Lung (tissue), 12 donors: Measurements from ENCODE around the gene XPR1. TPM values are rescaled to one million over a fixed set of nuclear protein-coding genes. Genes with fewer than 3 reads are reported as not detected.
A peak's percentile ranks its signal among the peaks of the same experiment; 100 is the strongest.

ENCODE experiments used
- ATAC-seq: fragments of 200-7000 bp; cut with Tn5 transposase; one replicate; pipeline ENCODE4 v1.9.1; 2020; ENCODE audit warnings: moderate number of reproducible peaks; ENCODE audit not compliant: insufficient read depth, low FRiP score
- DNase-seq, 3 donors: peaks; one replicate each; pipeline ENCODE4 v3.0.0-alpha.2; 2013 to 2017
- H3K27ac ChIP-seq, 2 donors: one replicate each; pipeline ENCODE4 v1.5.1; 2013; ENCODE audit warnings: mild to moderate bottlenecking in 2 of 2, moderate library complexity in 2 of 2, control low read depth in 1 of 2, inconsistent platforms in 1 of 2, low read depth in 1 of 2, low read length in 1 of 2
- H3K27me3 ChIP-seq, 3 donors: one replicate each; pipeline ENCODE4 v1.5.1; 2013; ENCODE audit warnings: low read length in 2 of 3; ENCODE audit not compliant: control insufficient read depth in 3 of 3, insufficient read depth in 3 of 3
- H3K36me3 ChIP-seq, 4 donors: one replicate each; pipeline ENCODE4 v1.5.1; 2013; ENCODE audit warnings: low read length in 4 of 4, mild to moderate bottlenecking in 1 of 4, moderate library complexity in 1 of 4; ENCODE audit not compliant: control insufficient read depth in 4 of 4, insufficient read depth in 4 of 4
- H3K4me1 ChIP-seq, 5 donors: one replicate each; pipeline ENCODE4 v1.5.1; 2013; ENCODE audit warnings: low read length in 5 of 5, mild to moderate bottlenecking in 2 of 5, moderate library complexity in 1 of 5; ENCODE audit not compliant: control insufficient read depth in 5 of 5, insufficient read depth in 5 of 5
- H3K4me3 ChIP-seq: one replicate; pipeline ENCODE4 v1.5.1; 2013; ENCODE audit warnings: mild to moderate bottlenecking, control low read depth, moderate library complexity
- H3K9ac ChIP-seq, 2 donors: one replicate each; pipeline ENCODE4 v1.5.1; 2013; ENCODE audit warnings: low read length in 2 of 2, control low read depth in 1 of 2; ENCODE audit not compliant: insufficient read depth in 1 of 2
- H3K9me3 ChIP-seq, 4 donors: one replicate each; pipeline ENCODE4 v1.5.1; 2013; ENCODE audit warnings: low read length in 3 of 4, mild to moderate bottlenecking in 1 of 4, moderate library complexity in 1 of 4; ENCODE audit not compliant: control insufficient read depth in 4 of 4, insufficient read depth in 3 of 4
- CTCF ChIP-seq: IDR thresholded peaks from 2 replicates; pipeline ENCODE4 v1.5.1; 2012; ENCODE audit warnings: mild to moderate bottlenecking; ENCODE audit errors: control extremely low read depth, extremely low read depth
- WGBS, 2 donors: extraction: QIAGEN DNeasy Blood & Tissue Kit; methylation state at CpG; one replicate each; pipeline ENCODE4 v1.1.7; 2013; 5-methylcytosine and 5-hydroxymethylcytosine counted together
- polyA plus RNA-seq, 2 donors: library from polyadenylated mRNA; stranded (reverse); fragments of 200-250 nt; gene quantifications; one replicate each; pipeline ENCODE4 v1.2.1, GENCODE V29; 2013
- total RNA-seq, 2 donors: library from RNA; depleted of rRNA in 1 of 2; stranded (reverse); fragments of >200 nt in 1 of 2; gene quantifications; one replicate each; pipeline ENCODE4 v1.2.1, GENCODE V29; 2014 to 2021
- donor health status: control.
- donor health status: control.
- donor health status: Bipolar disorder and iron deficiency.
- donor health status: healthy.
- donor health status: DM: yes; HTN: yes; CAD: no.

XPR1 gene
- total and polyA plus RNA-seq, 4 donors, result 7.4 to 44.0 (median 21.9) TPM

GRCh38 chr1:180929389-180929788 is 297.6 kb downstream of the XPR1 start:
- WGBS, 2 donors, result 89 to 90% methylated on average over 3 of the region's 3 CpGs
- H3K4me1 ChIP-seq, result peaks cover 3 to 64% (median 44%) of the 10 kb centered on the region in 5 donors
- no peak for DNase-seq

GRCh38 chr1:180930687-180931086 is 298.9 kb downstream of the XPR1 start:
- 97 to 99% methylated on average over 5 of the region's 5 CpGs for WGBS, 2 donors
- H3K4me3 ChIP-seq, result no peak overlapping the region
- H3K9me3 ChIP-seq, result peaks cover 0 to 3% (median 0%) of the 10 kb centered on the region in 4 donors
- no peak overlapping the region for H3K9ac ChIP-seq
- peaks cover 0 to 24% (median 13%) of the 10 kb centered on the region in 4 donors for H3K36me3 ChIP-seq
- H3K27ac ChIP-seq, result no peak overlapping the region
- no peak for ATAC-seq
- H3K4me1 ChIP-seq, result peaks cover 3 to 55% (median 35%) of the 10 kb centered on the region in 5 donors
- no peak for TF ChIP-seq CTCF
- H3K27me3 ChIP-seq, result no peaks in the 10 kb centered on the region
- no peak for DNase-seq

More at GRCh38 chr1:180929389-180929788, 297.6 kb downstream of the XPR1 start:
- ATAC-seq, result no peak
- Histone ChIP-seq H3K4me3 (no peak overlapping the region), H3K27me3 (no peaks in the 10 kb centered on the region), H3K9ac (peak overlapping the region in 1 of 2 donors; percentile 30), H3K27ac (no peak overlapping the region), H3K36me3 (peaks cover 0 to 24% (median 12%) of the 10 kb centered on the region in 4 donors), H3K9me3 (no peaks in the 10 kb centered on the region)
- TF ChIP-seq CTCF, result no peak

GRCh38 chr1:180931529-180931928 is 299.7 kb downstream of the XPR1 start:
- DNase-seq (no peak), ATAC-seq (no peak)
- Histone ChIP-seq H3K9me3 (peaks cover 0 to 3% (median 0%) of the 10 kb centered on the region in 4 donors), H3K27me3 (no peaks in the 10 kb centered on the region), H3K36me3 (peaks cover 0 to 25% (median 15%) of the 10 kb centered on the region in 4 donors), H3K27ac (no peak overlapping the region), H3K4me1 (peaks cover 3 to 47% (median 30%) of the 10 kb centered on the region in 5 donors), H3K9ac (no peak overlapping the region), H3K4me3 (no peak overlapping the region)
- no peak for TF ChIP-seq CTCF
- WGBS, 2 donors, result 81 to 84% methylated on average over 4 of the region's 4 CpGs

GRCh38 chr1:180932378-180932777 is 300.6 kb downstream of the XPR1 start:
- TF ChIP-seq CTCF, result no peak
- Histone ChIP-seq H3K27me3 (no peaks in the 10 kb centered on the region), H3K9ac (no peak overlapping the region), H3K9me3 (peaks cover 0 to 5% (median 0%) of the 10 kb centered on the region in 4 donors), H3K27ac (no peak overlapping the region), H3K4me3 (no peak overlapping the region), H3K36me3 (peaks cover 0 to 31% (median 18%) of the 10 kb centered on the region in 4 donors), H3K4me1 (peaks cover 3 to 38% (median 24%) of the 10 kb centered on the region in 5 donors)
- no peak for ATAC-seq
- 87 to 94% methylated on average over 4 of the region's 4 CpGs for WGBS, 2 donors
- DNase-seq, result peak in 2 of 3 donors; percentile 70 to 82
